Neural cell (in vitro differentiated cells): Measurements from ENCODE around the gene ERRFI1. TPM values are rescaled to one million over a fixed set of nuclear protein-coding genes. Genes with fewer than 3 reads are reported as not detected.

ENCODE experiments used
- H2AFZ ChIP-seq: fragments of 200-600, 300-800 bp; sonication (generic), shearing (Covaris generic); 2 replicates; pipeline ENCODE4 v1.6.0; 2014; ENCODE audit warnings: low read depth, mild to moderate bottlenecking, antibody characterized with exemption, low read length, moderate library complexity
- H3F3A ChIP-seq: fragments of 200-600 bp; shearing (Covaris generic); 2 replicates; pipeline ENCODE4 v1.6.1; 2016; ENCODE audit warnings: mild to moderate bottlenecking, moderate library complexity, mixed read lengths, antibody characterized with exemption, low read length; ENCODE audit not compliant: insufficient read depth, poor library complexity, severe bottlenecking
- H3K27ac ChIP-seq: fragments of 200-600, 300-800 bp; sonication (generic), shearing (Covaris generic); 2 replicates; pipeline ENCODE4 v1.5.1; 2014; ENCODE audit warnings: mild to moderate bottlenecking, low read length, moderate library complexity
- H3K27me3 ChIP-seq: fragments of 300-800, 200-600 bp; sonication (generic), shearing (Covaris generic); 2 replicates; pipeline ENCODE4 v1.6.0; 2014; ENCODE audit warnings: mild to moderate bottlenecking, low read depth, low read length, moderate library complexity; ENCODE audit not compliant: insufficient read depth
- H3K36me3 ChIP-seq: fragments of 300-800, 200-600 bp; sonication (generic), shearing (Covaris generic); 2 replicates; pipeline ENCODE4 v1.5.1; 2014; ENCODE audit warnings: mild to moderate bottlenecking, antibody characterized with exemption, low read length, moderate library complexity; ENCODE audit not compliant: insufficient read depth
- H3K4me2 ChIP-seq: fragments of 300-800, 200-600 bp; sonication (generic), shearing (Covaris generic); 2 replicates; pipeline ENCODE4 v1.6.0; 2014; ENCODE audit warnings: mild to moderate bottlenecking, low read length
- H3K4me3 ChIP-seq: fragments of 300-800, 200-600 bp; sonication (generic), shearing (Covaris generic); 2 replicates; pipeline ENCODE4 v1.5.1; 2014; ENCODE audit warnings: mild to moderate bottlenecking, low read length, moderate library complexity
- H3K79me2 ChIP-seq: fragments of 200-600 bp; shearing (Covaris generic); replicated peaks from 2 replicates; pipeline ENCODE4 v1.6.0; 2014; ENCODE audit warnings: mild to moderate bottlenecking, low read length, moderate library complexity; ENCODE audit not compliant: insufficient read depth
- H3K9ac ChIP-seq: fragments of 300-800, 200-600 bp; sonication (generic), shearing (Covaris generic); 2 replicates; pipeline ENCODE4 v1.6.1; 2016; ENCODE audit warnings: mild to moderate bottlenecking, low read length, mixed read lengths
- H3K9me2 ChIP-seq: fragments of 200-600 bp; shearing (Covaris generic); 2 replicates; pipeline ENCODE4 v1.6.1; 2016; ENCODE audit warnings: mild to moderate bottlenecking, low read length, mixed read lengths; ENCODE audit not compliant: insufficient read depth
- H3K9me3 ChIP-seq: fragments of 200-600, 300-800 bp; sonication (generic), shearing (Covaris generic); 2 replicates; pipeline ENCODE4 v1.6.1; 2016; ENCODE audit warnings: mild to moderate bottlenecking, mixed run types, low read length, moderate library complexity, mixed read lengths
- H4K20me1 ChIP-seq: fragments of 200-600 bp; shearing (Covaris generic); 2 replicates; pipeline ENCODE4 v1.6.1; 2016; ENCODE audit warnings: mild to moderate bottlenecking, mixed run types; ENCODE audit not compliant: insufficient read depth
- CTCF ChIP-seq: fragments of 450-650 bp; IDR thresholded peaks from 2 replicates; pipeline ENCODE4 v1.5.1; 2014; ENCODE audit warnings: antibody characterized with exemption, mild to moderate bottlenecking, moderate library complexity; ENCODE audit not compliant: poor library complexity, severe bottlenecking
- EP300 ChIP-seq: fragments of 450-650 bp; conservative IDR thresholded peaks from 2 replicates; pipeline ENCODE4 v1.6.1; 2014; ENCODE audit warnings: antibody characterized with exemption, mild to moderate bottlenecking, moderate library complexity; ENCODE audit not compliant: poor library complexity, severe bottlenecking
- EZH2 ChIP-seq: fragments of 200-600, 300-800 bp; shearing (Covaris generic), sonication (generic); IDR thresholded peaks from 2 replicates; pipeline ENCODE4 v1.6.1; 2014; ENCODE audit warnings: antibody characterized with exemption, low read length, borderline replicate concordance, mild to moderate bottlenecking; ENCODE audit not compliant: insufficient read depth, poor library complexity, severe bottlenecking
- MXI1 ChIP-seq: fragments of 450-650 bp; conservative IDR thresholded peaks from 2 replicates; pipeline ENCODE4 v1.6.1; 2014; ENCODE audit warnings: antibody characterized with exemption, mild to moderate bottlenecking; ENCODE audit not compliant: poor library complexity, severe bottlenecking
- POLR2AphosphoS5 ChIP-seq: IDR thresholded peaks from 2 replicates; pipeline ENCODE4 v1.6.1; 2012
- RAD21 ChIP-seq: fragments of 450-650 bp; conservative IDR thresholded peaks from 2 replicates; pipeline ENCODE4 v1.6.1; 2014; ENCODE audit warnings: antibody characterized with exemption, mild to moderate bottlenecking, moderate library complexity
- REST ChIP-seq: IDR thresholded peaks from 2 replicates; pipeline ENCODE4 v1.6.1; 2012; ENCODE audit warnings: borderline replicate concordance
- SMC3 ChIP-seq: fragments of 450-650 bp; conservative IDR thresholded peaks from 2 replicates; pipeline ENCODE4 v1.6.1; 2014; ENCODE audit warnings: antibody characterized with exemption, mild to moderate bottlenecking, moderate library complexity; ENCODE audit not compliant: poor library complexity
- TAF1 ChIP-seq: IDR thresholded peaks from 2 replicates; pipeline ENCODE4 v1.6.1; 2012; ENCODE audit warnings: low read depth
- polyA plus RNA-seq: library from polyadenylated mRNA; depleted of rRNA; stranded (reverse); fragments of >200 nt; gene quantifications from 2 replicates; pipeline ENCODE4 v1.2.3, GENCODE V29; 2014

Gene ERRFI1
- polyA plus RNA-seq, 1 donor from 2014 or later = 72.9 TPM

GRCh38 chr1:7975212-7975865 is 50.8 kb downstream of the ERRFI1 start:
- Histone ChIP-seq H3K4me3 (no peak overlapping the region), H3F3A (no peaks in the 10 kb centered on the region), H3K36me3 (peaks cover 8% of the 10 kb centered on the region), H4K20me1 (no peaks in the 10 kb centered on the region), H3K27ac (no peak overlapping the region), H3K79me2 (no peaks in the 10 kb centered on the region), H3K27me3 (no peaks in the 10 kb centered on the region), H3K4me2 (no peak overlapping the region), H3K9me3 (no peaks in the 10 kb centered on the region), H2AFZ (no peak overlapping the region), H3K9ac (no peak overlapping the region), H3K9me2 (no peaks in the 10 kb centered on the region)
- no peak for TF ChIP-seq REST
- TF ChIP-seq SMC3 = peak; percentile 81
- no peak for TF ChIP-seq MXI1
- TF ChIP-seq RAD21 = peak; percentile 78
- TF ChIP-seq TAF1 = no peak
- no peak for TF ChIP-seq EP300
- TF ChIP-seq CTCF = peak; percentile 91
- no peak for TF ChIP-seq EZH2
- TF ChIP-seq POLR2AphosphoS5 = no peak

DNA sequence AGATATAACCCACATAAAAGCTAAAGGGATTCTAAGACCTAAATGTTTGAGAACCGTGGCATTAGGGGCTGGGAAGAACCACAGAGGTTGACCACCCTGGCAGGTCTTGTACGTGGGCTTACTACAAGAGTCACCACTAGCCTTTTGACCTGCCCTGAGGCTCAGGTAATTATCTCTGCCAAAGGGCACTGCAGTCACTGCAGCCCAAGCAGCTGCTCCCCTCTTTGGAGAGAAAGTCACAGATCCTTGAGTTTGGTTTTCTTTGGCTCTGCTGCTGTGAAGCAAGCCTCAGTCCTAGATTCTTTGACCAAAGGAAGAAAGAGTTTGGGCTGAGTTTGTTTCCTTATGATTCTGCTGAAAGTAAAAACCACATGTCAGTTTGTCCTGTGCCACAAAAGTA is 53.0 kb downstream of the ERRFI1 start:
- H3K79me2 ChIP-seq = no peaks in the 10 kb centered on the region
- H3F3A ChIP-seq = no peaks in the 10 kb centered on the region
- no peak overlapping the region for H2AFZ ChIP-seq
- no peak overlapping the region for H3K9ac ChIP-seq
- H3K36me3 ChIP-seq = peaks cover 13% of the 10 kb centered on the region
- H3K27ac ChIP-seq = no peak overlapping the region
- H3K4me2 ChIP-seq = no peak overlapping the region
- no peaks in the 10 kb centered on the region for H4K20me1 ChIP-seq
- TF ChIP-seq TAF1 (no peak), REST (no peak), EP300 (no peak), RAD21 (no peak), POLR2AphosphoS5 (no peak), EZH2 (no peak), CTCF (no peak), SMC3 (no peak), MXI1 (no peak)
- no peaks in the 10 kb centered on the region for H3K27me3 ChIP-seq
- no peak overlapping the region for H3K4me3 ChIP-seq
- no peaks in the 10 kb centered on the region for H3K9me3 ChIP-seq
- no peaks in the 10 kb centered on the region for H3K9me2 ChIP-seq
